Measurements from ENCODE around the gene RASGEF1B.

RASGEF1B gene

DNA sequence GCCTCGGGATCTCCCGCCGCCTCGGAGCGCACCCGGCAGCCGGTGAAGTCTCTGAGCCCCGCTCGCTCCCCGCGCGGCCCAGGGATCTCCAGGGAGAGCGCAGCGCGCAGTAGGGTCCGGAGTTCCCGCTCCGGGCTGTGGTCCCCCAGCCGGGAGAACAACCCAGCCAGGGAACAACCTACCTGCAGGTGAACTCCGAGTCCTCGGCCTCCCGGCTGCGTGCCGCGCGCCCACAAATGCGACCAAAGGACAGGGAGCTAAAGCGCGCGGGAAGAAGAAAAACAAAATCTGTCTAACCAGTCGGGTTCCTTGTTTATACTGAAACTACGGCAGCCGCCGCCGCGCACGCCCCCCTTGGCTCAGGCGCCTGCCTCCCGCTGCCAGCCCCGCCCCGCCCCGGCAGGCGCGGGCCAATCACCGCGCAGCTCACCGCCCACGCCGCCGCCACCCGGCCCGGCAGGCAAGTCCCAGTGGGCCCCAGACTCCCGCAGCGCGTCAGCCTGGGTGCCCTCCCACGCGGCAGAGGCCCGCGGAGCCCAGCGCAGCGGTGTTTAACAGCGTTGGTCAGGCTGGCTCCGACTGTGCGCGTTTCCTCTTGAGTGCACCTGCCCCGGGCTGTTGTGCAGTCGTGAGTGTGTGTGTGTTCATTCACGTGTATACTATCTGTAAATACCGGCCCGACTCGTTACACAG lies at the start of gene RASGEF1B:
Gene RASGEF1B (minus strand): TSS at position 320 of the 693 bp plus-strand sequence. CDS start 12,399 bp downstream, outside the sequence.
- in situ Hi-C loops (cut with MboI; ENCODE audit: low sequenced_read_pairs): no loop called here

DNA sequence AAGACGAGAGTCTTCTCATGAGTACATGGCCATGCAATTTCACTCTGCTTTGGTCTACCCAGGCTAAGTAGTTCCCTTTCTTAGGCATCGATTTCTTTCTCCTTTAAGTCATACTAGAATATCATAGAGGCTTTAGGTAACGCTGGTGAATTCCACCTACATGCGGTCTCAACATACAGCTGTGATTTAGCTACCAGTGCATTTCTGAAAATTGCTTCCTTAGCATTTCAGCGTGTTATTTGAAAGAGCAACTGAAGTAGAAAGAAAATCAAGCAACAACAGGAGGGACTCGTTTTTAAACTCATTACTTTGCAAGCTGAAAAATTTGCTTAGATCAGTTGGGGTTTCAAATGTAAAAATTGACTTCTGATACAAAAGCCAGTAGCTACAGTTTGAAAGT lies 48.1 kb upstream of the RASGEF1B start:
- in situ Hi-C loops (cut with MboI; ENCODE audit: low sequenced_read_pairs): no loop called here

DNA sequence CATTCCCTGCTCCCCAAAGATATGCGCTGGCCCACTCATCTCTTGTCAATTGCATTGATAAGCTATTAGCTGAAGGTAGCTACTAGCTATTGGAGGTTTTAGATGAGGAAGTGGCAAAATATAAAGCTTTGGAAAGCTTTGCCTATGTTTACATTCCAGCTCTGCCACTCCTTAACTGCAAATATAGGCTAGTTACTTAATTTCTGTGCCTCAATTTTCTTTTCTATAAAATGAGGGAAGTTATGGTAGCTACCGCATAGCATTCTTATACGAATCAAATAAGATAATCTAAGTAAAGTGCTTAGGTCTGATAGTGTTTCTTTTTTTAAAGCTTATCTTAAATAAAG lies 47.7 kb upstream of the RASGEF1B start:
- in situ Hi-C loops (cut with MboI; ENCODE audit: low sequenced_read_pairs): no loop called here

DNA sequence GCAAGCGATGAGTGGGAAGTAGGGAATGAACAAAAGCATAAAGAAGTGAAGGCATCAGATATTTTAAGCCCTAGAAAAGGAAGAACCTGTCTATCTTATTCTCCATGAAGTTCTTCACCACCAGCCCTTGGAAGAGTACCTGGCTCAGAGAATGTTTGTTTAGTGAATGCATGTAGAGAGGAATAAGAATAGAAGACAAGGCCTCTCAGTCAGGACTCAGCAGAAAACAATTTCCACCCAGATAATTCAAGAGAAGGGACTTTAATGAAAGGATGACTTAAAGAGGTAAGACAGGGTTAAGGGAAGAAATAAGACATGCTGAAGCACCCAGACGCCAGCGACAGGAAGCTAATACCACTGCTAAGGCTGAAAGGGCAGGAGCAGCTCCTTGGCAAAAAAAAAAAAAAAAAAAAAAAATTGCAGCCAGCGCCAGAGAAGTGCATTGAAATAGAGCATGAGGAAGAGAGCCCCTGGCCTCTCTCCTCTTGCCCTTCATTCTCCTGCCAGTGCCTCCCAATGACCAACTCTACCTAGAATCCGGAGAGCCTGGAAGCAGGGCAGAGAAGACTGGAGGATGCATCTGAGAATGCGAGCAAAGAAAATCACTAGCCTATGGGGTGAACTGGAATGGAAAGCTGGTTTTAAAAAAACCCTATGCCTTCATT lies 47.2 kb upstream of the RASGEF1B start:
- in situ Hi-C loops (cut with MboI; ENCODE audit: low sequenced_read_pairs): no loop called here

DNA sequence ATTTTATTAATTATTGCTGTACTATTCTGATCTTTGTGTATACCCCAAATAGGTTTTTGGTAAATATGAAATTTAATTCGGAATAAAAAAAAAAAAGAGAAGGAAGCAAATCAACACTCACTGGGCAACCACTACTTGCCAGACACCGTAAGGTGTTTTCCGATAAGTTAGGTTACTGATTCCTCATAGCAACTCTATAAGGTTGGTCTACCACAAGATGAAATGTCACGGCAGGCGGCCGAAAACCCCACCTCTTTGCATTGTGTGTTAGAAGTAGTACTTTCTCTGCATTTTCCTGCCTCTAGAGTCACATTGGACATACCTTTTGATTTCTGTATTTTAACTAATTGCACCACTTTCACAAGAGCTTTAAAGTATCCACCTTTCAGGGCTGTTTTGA lies 44.5 kb upstream of the RASGEF1B start:
- in situ Hi-C loops (cut with MboI; ENCODE audit: low sequenced_read_pairs): no loop called here

DNA sequence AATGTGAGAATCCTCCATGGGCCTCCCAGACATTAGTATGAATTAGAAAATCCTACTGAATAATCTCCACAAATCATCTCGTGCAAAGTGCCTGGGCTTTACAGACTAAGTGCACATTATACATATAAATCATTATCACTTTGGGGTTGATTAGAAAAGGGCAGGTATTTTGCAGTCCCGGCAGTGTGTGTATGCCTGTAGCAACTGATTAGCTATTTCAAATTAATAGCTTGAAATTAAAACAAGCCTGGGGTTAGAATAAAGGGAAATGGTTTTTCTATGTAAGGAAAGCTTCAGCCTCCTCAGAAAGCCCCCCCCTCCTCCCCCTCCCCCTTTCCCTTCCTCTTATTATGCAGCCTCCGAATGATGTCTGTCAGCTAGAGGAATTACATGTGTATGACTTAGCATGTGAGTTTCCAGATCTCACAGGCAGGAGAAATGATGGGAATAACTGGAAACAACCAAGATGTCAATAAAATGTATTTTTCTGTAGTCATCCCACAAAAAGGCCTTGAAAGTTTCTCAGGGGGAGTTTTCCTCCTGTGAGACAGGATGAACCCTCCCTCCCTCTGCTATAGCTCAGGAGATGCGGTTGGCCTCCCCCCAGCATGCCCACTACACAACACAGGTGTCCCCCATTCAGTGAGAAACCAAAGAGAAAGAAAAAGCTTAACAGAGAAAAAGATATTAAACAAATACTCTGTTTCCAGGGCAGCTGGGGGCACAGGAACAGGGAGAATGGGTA lies 41.2 kb upstream of the RASGEF1B start:
- in situ Hi-C loops (cut with MboI; ENCODE audit: low sequenced_read_pairs): no loop called here

DNA sequence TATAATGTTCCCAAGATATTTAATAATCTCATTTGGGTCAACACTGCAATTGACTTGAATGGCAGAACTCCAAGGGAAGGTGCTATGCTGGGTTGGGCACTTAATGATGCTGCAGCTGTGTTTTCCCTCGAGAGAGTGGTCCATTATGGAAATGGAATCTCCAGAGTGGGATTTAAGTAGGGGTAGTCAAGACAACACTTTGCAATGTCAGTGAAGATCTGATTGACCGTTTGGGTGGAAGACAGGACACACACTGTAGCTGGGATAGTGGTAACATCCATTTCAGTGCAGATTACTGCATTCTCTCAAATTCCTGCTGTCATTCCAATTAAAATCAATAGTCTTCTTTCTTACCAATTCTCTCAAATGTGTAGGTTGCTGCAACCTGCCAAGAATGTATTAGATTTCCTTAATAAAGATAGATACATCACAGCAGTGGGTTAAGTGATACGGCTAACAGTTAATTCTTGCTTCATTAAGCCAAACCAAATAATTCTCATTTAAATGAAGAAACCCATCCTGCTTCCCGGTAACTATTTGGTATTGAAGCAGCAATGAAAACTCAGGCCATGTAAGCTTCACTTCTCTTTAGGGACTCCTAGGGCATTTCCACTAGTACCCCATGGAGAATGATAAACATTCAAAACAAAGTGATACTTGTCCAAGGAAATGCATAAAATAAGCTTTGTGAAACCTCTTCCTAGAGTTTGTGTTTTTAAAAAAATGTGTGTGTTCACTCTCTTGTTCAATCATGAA lies 40.5 kb upstream of the RASGEF1B start:
- in situ Hi-C loops (cut with MboI; ENCODE audit: low sequenced_read_pairs): no loop called here

DNA sequence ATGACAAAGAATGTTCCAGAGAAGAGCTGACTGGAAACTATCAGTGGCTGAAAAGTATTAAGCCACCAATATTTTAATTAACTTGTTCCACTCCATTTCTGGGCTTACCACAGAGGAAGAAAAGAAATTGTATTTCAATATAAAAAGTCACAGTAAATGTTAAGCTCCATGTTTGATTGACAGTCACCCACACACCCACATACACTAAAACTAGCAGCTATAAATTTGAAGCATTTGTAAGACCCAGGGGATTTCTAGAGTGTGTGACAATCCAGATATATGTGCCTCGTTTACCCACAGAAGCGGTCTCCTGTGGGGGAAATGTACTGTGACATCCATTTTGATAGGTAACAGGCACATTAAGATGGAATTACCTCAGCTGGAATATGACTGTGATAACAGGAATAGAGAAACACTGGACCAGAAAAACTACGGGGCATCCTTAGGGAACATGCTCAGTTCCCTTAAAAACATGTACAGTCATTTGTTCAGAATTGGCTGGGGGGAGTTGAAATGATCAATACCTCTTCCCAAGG lies 39.0 kb upstream of the RASGEF1B start:
- in situ Hi-C loops (cut with MboI; ENCODE audit: low sequenced_read_pairs): no loop called here

DNA sequence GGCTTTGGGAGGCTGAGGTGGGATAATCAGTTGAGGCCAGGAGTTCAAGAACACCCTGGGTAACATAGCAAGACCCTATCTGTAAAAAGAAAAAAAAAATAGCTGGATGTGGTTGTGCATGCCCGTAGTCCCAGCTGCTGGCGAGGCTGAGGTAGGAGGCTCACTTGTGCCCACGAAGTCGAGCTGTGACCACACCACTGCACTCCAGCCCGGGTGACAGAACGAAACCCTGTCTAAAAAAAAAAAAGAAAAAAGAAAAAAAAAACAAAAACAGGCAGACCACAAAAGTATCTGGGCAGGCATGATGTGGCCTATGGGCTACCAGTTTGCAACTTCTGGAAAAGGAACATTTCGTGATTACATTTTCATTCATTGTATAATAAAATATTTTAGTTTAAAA lies 38.1 kb upstream of the RASGEF1B start:
- in situ Hi-C loops (cut with MboI; ENCODE audit: low sequenced_read_pairs): no loop called here

DNA sequence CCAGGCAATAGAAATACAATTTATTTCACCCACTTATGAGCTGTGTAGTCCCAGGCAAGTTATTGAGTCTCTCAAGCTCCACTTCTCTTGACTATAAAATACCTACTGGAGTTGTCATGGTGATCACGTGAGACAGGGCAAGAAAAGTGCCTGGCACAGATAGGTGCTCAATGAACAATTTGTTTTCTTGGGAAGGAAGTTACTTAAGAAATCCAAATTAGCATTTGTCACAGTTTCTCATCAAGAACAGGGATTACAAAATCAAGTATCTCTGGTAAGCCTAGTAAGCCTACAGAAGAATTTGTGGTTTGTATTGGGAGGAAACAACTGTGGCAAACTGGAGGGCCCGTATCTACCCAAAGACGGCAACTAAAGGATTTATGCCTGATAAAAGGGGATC lies 37.5 kb upstream of the RASGEF1B start:
- in situ Hi-C loops (cut with MboI; ENCODE audit: low sequenced_read_pairs): no loop called here

DNA sequence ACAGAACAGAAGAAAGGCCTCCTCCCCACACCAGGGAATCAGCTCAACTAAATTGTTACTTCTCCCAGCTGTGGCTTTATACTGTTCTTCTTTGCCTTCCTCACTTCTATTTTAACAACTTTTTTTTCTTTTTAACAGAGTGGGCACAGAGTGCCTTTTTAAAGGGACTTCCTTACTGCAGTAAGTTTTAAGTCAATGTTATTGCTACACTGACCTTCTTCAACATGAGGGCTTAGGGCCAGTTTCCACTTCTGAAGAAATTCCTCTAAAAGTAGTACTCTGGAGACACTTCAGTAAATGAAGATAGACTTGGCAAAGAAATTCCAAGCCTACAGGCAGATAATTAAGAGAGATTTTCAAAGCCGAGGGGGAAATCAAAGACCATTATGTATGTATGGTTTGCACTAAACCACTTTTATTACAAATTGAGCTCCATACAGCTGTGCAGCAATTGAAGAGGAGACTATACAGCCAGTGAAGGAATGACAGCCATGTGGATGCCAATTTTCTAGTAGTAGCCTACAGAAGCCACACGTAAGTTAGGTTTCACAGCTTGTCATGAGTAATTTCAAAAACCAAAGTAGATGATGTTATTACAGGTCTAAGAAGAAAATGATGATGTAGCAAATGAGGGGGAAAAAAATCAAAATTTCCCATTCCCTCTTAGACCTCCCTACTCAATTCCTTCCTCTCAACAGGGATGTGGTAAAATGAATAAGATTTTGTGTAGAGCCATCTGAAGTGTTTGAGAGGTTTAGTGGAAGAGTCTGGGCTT lies 36.9 kb upstream of the RASGEF1B start:
- in situ Hi-C loops (cut with MboI; ENCODE audit: low sequenced_read_pairs): no loop called here

DNA sequence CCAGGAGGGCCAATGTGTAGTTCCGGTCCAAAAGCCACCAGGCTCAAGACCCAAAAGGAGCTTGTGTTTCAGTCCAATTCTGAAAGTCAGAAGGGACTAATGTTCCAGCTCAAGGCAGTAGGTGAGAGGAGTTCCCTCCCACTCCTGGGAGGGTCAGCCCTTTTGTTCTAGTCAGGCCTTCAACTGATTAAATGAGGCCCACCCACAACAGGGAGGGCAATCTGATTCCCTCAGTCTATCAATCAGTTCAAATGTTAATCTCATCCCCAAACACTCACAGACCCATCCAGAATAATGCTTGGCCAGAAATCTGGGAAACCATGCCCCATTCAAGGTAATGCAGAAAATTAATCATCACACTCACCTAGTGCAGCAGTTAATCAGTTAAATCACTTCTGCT lies 35.8 kb upstream of the RASGEF1B start:
- in situ Hi-C loops (cut with MboI; ENCODE audit: low sequenced_read_pairs): no loop called here

DNA sequence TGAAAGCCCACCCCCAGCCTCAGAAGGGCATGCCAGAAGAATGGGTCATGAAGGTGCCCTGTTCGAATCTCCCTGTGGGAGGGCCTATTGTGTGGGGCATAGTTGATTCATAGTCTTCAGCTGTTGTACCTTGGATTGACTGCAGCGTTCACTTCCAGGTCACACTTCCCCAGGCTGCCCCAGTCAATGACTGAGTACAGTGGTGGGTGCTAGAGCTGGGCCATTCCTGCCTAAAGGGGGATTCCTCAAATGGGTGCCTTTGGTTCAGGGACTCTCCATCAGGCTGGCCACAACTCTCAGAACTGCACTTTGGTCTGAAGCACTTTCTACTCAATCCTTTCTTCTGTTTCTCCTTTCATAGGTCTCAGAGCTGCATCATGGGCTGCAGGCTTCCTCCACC lies 35.0 kb upstream of the RASGEF1B start:
- in situ Hi-C loops (cut with MboI; ENCODE audit: low sequenced_read_pairs): no loop called here

DNA sequence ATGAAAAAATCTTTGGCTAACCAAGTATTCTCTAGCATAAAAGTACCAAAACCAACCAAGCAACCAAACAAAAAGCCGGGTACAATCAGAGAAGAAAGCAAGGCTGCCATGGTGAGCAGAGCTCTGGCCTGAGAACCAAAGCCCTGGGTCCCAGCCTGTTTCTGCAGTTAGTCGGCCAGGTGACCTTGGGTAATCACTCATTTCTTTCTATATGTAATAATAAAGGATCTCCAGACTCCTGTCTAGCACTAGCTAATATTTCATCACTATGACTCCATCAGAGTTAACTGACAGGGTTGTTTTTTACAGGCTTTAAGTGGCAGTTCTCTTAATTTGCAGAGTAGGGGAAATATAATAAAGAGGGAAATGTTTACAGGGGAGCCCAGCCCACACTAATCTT lies 34.0 kb upstream of the RASGEF1B start:
- in situ Hi-C loops (cut with MboI; ENCODE audit: low sequenced_read_pairs): no loop called here

DNA sequence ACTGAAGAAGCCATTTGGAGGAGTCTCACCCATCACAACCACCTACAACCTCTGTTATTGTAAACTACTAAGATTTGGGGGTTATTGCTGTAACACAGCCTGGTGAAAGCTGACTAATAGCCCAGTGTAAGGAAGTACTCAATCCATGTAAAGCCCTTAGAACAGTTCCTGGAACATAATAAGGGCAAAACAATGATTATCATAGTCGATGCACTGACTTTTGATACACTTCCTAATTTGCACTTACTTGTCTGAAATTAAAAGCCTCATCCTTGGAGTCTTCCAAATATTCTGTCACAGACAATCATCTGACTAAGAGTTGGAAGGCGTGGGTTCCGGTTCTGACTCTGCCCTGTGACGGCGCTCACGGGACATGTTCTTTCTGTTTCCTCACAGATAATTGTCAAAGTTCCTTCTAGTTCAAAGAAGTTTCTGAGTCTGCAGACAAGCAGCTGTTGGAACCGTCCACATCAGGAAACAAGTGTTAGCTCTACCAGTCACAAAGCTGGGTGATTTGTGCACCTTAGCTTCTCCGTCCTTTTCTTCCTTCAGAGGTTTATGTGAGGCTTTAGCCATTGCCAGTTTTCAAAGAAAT lies 33.4 kb upstream of the RASGEF1B start:
- in situ Hi-C loops (cut with MboI; ENCODE audit: low sequenced_read_pairs): no loop called here

DNA sequence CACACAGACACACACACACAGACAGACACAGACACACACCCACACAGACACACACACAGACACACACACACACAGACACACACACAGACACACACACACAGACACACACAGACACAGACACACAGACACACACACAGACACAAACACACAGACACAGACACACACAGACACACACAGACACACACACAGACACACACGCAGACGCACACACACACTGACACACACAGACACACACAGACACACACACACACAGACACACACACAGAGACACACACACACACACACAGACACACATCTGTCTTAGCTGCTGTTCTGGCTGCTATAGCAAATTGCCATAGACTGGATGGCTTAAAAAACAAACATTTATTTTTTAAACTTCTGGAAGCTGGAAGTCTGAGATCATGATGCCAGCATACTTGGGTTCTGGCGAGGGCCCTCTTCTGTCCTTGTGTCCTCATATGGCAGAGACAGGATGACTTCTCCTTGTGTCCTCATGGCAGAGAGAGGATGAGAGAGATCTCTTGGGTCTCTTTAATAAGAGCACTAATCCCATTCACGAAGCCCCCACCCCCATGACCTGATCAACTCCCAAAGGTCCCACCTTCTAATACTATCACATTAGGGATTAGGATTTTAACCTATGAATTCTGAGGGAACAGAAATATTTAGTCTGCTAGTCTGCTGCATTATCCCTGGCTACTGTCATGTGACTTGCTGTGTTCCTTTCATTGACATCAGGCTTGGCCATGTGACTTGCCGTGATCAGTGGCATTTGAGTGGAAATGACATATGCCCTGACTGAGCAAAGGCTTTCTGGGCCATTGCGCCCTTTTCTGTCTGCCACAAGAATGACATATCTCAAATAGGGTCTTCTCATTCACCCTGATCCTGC lies 32.7 kb upstream of the RASGEF1B start:
- in situ Hi-C loops (cut with MboI; ENCODE audit: low sequenced_read_pairs): no loop called here

DNA sequence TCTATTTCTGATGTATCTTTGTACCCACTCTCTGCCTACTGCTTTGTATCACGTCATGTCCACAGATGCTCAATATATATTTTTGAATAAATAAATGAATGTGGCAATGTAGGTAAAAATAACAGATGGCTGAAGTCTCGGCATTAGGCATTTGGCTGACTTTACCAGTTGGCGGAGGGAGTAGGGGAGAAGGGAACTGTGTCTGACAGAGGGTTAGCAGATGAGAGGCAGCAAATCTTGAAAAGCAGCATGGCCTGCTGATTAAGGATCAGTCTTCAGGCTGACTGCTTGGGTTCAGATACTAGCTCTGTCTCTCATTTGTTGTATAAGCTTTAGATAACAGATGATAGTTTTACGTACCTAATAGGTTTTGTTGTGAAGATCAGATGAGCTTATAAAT lies 31.9 kb upstream of the RASGEF1B start:
- in situ Hi-C loops (cut with MboI; ENCODE audit: low sequenced_read_pairs): no loop called here

DNA sequence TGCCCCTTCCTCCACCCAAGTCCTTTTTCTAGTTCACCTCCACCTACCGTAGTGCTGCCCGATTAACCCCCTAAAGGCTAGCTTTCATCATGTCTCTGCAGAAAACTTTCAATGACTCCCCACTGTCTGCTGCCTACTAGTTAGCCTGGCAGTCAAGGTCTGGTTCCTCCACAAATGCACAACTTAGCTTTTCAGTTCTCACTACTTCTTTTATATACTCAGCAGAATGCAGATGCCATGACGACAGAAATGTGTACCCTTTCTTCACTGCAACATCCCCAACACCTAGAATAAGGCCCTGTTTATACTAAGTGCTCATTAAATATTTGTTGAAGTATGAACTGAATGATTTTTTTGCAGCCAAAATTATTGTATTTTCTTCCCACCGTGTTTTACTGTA lies 30.9 kb upstream of the RASGEF1B start:
- in situ Hi-C loops (cut with MboI; ENCODE audit: low sequenced_read_pairs): no loop called here

DNA sequence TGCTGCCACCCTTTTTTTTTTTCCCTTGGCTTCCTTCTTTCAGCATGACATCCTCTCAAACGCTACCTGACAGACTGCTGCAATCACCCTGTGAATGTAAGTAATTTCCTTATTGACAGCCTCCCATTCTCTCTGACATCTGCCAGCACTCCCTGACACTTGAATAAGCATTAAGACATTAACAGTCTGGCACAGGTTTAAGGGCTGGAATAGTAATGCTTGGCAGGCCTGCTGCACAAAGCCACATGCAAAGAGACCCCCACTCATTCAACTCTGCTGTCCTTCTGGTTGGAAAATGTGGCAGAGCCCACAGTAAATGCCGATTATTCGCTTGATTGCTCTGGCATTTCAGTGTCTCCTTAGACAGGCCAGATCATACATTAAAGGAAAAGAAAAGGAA lies 28.1 kb upstream of the RASGEF1B start:
- in situ Hi-C loops (cut with MboI; ENCODE audit: low sequenced_read_pairs): no loop called here

Measured in hTERT RPE-1 (cell line).